Activated T-cell treated with anti-CD3 and anti-CD28 coated beads for 24 hours (primary cell): ENCODE measurements around the gene FRMPD2.
"Not testable (repeated sequence)": the region's sequence is repeated elsewhere in the genome, so short reads cannot be mapped to it uniquely, and the experiment has no call there.

ENCODE experiments used
- DNase-seq: peaks from one replicate; pipeline ENCODE4 v3.0.0-alpha.2; 2020; ENCODE audit warnings: low read depth

Gene FRMPD2

DNA sequence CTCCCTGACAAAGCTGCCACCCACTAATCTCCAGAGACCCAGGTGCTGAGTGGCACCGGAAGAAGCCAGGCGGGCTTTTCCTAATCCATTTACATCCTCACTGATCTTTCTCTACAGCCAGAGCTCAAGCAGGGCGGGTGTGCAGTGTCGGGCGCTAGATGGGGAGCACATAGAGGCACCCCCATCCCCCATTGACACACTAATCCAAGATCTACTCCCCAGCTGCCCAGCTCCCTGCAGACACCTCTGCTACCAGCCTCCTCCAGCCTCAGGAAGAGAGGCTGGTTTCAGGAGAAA is 22.2 kb downstream of the FRMPD2 start:
- DNase-seq, result no peak

GRCh38 chr10:48251525-48252353 is 22.8 kb downstream of the FRMPD2 start:
- DNase-seq, result no peak

DNA sequence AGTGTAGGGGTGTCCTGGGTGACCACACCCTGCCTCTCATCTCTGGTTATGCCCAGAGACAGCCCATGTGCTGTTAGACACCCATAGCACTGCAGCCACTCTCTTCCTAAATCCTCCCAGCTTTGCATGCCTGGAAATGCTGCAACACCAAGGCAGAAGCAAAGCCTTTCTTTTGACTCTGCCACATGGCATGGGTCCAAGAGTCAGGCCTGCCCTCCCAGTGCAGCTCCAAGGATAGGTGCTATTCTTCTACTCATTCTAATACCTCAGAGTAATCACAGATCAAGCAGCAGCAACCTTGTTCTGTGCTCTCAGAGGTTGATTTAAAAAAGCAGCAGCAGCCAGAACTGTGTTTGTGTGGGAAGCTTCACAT is 23.4 kb downstream of the FRMPD2 start:
- DNase-seq, result no peak

DNA sequence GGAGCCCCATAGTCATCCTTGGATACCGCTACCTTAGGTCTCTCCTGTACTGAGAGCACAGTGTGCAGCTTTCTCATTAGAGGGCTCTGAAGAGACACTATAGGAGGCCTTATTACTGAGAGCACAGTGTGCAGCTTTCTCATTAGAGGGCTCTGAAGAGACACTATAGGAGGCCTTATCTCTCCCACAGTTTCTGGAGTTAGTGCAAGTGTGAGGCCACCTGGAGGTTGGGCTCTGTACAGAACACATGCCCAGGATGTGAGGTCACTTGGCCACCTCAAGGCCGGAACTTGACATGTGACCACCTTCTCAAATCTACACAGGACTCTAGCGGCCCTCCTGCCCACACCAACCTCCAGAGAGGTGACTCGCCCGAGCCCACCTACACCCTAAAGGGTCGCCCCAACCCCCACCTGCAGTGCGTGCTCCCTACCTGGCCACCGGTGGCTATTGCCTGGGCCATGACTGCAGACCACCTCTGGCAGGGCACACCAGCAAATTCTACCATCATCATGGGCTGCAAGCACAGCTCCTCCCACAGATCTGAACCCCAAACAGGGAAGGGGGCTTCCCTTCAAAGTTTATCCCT is 24.6 kb downstream of the FRMPD2 start:
- DNase-seq, result no peak

GRCh38 chr10:48249004-48249762 is 25.3 kb downstream of the FRMPD2 start:
- no peak for DNase-seq

- DNase-seq, result no peak
Observed at GRCh38 chr10:48248462-48248861, 26.0 kb downstream of the FRMPD2 start.

- no peak for DNase-seq
Observed at GRCh38 chr10:48247680-48248079, 26.8 kb downstream of the FRMPD2 start.

- DNase-seq, result no peak
Observed at GRCh38 chr10:48246501-48246900, 28.0 kb downstream of the FRMPD2 start.

GRCh38 chr10:48245977-48246376 is 28.5 kb downstream of the FRMPD2 start:
- DNase-seq, result no peak

DNA sequence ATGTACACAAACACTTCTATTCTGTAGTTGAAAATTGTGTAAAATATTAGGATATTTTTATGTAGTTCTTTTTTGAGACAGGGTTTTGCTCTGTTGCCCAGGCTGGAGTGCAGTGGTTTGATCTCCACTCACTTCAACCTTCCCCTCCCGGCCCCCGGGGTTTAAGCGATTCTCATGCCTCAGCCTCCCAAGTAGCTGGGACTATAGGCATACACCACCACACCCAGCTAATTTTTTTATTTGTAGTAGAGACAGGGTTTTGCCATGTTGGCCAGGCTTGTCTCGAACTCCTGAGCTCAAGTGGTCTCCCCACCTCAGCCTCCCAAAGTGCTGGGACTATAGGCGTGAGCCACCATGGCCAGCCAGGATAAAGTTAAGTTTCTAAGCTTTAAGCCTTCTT is 30.6 kb downstream of the FRMPD2 start:
- not testable (repeated sequence) for DNase-seq

DNA sequence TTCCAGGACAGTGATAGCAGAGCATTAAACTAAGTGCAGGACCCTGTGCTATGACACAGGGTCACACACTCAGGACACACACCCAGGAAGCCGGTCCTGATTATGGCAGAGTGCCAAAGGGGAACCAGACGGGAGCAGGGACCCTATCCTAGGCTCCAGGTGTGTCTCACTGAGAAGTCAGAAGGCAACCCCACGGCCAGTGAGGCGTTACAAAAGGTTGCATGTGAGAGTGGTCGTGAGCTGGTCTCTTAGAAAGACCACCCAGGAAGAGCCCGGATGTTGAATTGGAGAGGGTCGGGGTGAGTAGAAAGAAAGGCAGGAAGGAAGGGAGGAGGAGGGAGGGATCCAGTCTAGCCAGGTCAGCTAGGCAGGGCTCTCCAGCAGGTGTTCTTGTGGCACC is 31.0 kb downstream of the FRMPD2 start:
- DNase-seq, result no peak

- no peak for DNase-seq
Observed at GRCh38 chr10:48242171-48242904, 32.2 kb downstream of the FRMPD2 start.

GRCh38 chr10:48241332-48241731 is 33.2 kb downstream of the FRMPD2 start:
- no peak for DNase-seq

- DNase-seq, result no peak
Observed at GRCh38 chr10:48240196-48240595, 34.3 kb downstream of the FRMPD2 start.

DNA sequence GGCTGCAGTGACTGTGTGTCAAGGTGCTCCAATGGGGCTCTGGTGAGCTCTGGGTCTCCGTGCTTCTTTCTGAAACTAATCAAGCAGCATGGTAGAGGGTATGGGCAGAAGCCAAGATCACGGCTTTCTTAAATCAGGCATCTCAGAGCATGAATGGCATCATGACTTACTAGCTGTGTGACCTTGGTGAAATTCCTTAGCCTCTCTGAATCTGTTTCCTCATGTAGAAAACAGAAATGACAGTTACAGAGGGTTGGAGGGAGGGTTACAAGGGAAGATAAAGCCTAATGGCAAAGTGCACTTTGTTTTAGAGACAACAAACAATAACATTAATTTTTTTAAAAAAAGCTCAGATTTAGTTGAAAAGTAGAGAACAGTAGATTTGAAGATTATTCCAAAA is 34.9 kb downstream of the FRMPD2 start:
- DNase-seq, result no peak

GRCh38 chr10:48238826-48239520 is 35.5 kb downstream of the FRMPD2 start:
- no peak for DNase-seq

- no peak for DNase-seq
Observed at GRCh38 chr10:48237259-48238250, 36.9 kb downstream of the FRMPD2 start.

- no peak for DNase-seq
Observed at GRCh38 chr10:48236199-48236621, 38.3 kb downstream of the FRMPD2 start.

- no peak for DNase-seq
Observed at GRCh38 chr10:48235501-48235900, 39.0 kb downstream of the FRMPD2 start.

- no peak for DNase-seq
Observed at GRCh38 chr10:48234787-48235186, 39.7 kb downstream of the FRMPD2 start.

DNA sequence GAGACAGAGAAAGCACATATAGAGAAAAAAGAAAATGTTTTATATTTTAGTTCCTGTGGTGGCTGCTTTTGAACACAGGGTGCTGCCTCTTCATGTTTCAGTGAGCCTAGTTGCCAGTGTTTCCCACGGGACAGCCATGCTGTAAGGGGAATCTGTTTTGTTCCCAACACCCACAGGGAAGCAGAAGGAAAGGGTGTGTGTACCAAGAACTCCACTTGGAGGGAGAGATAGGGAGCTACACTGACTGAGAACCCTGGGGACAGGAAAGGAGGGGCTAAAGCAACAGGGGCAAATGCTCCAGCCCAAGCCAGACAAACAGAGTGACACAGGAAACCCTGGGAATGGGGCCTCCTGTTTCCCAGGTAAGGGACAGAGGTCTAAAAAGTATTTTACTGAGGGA is 40.2 kb downstream of the FRMPD2 start:
- DNase-seq, result no peak
